Measurements from ENCODE around the gene ULBP1.

- TF ChIP-seq POLR2A (IDR thresholded peaks at IDR 0.05) (no peak), CTCF (IDR thresholded peaks at IDR 0.05) (no peak)
Measured at GRCh38 chr6:150001295-150002008, 37.7 kb downstream of the ULBP1 start.
